ENCODE results near the gene ACTL9.

The ACTL9 gene

GRCh38 chr19:8657869-8658268 lies 40.7 kb downstream of the ACTL9 start:
- no peaks in the 10 kb centered on the region for H3K9me3 Mint-ChIP-seq
- peaks cover 30% of the 10 kb centered on the region for H3K4me1 Mint-ChIP-seq
- H3K36me3 Mint-ChIP-seq (ENCODE audit: insufficient read depth), result no peaks in the 10 kb centered on the region
- H3K4me3 Mint-ChIP-seq, result no peak overlapping the region
- no peak for DNase-seq (ENCODE audit: low spot score in 2 of 2)
- peaks cover 6% of the 10 kb centered on the region for H3K27me3 Mint-ChIP-seq
- H3K27ac Mint-ChIP-seq (ENCODE audit: low read depth), result peak overlapping the region; percentile 10
- no peak for ATAC-seq (replicated peaks; ENCODE audit: extremely low read depth, poor library complexity, severe bottlenecking)

GRCh38 chr19:8655340-8655709 lies 43.3 kb downstream of the ACTL9 start:
- ATAC-seq (replicated peaks; ENCODE audit: extremely low read depth, poor library complexity, severe bottlenecking), result peak; percentile 71
- Mint-ChIP-seq H3K27me3 (peaks cover 9% of the 10 kb centered on the region), H3K36me3 (ENCODE audit: insufficient read depth) (peaks cover 2% of the 10 kb centered on the region), H3K4me1 (peaks cover 24% of the 10 kb centered on the region), H3K27ac (ENCODE audit: low read depth) (peak overlapping the region; percentile 88), H3K4me3 (peak overlapping the region; percentile 78), H3K9me3 (no peaks in the 10 kb centered on the region)
- peak in 1 of 2 donors; percentile 22 for DNase-seq (ENCODE audit: low spot score in 2 of 2)

GRCh38 chr19:8654591-8655339 lies 43.8 kb downstream of the ACTL9 start:
- DNase-seq (ENCODE audit: low spot score in 2 of 2) (peak; percentile 40 to 66), ATAC-seq (replicated peaks; ENCODE audit: extremely low read depth, poor library complexity, severe bottlenecking) (peak; percentile 75)
- H3K27me3 Mint-ChIP-seq, result peaks cover 9% of the 10 kb centered on the region
- H3K27ac Mint-ChIP-seq (ENCODE audit: low read depth), result peak overlapping the region; percentile 60
- H3K36me3 Mint-ChIP-seq (ENCODE audit: insufficient read depth), result peaks cover 2% of the 10 kb centered on the region
- H3K4me3 Mint-ChIP-seq, result peak overlapping the region; percentile 78
- no peaks in the 10 kb centered on the region for H3K9me3 Mint-ChIP-seq
- peaks cover 24% of the 10 kb centered on the region for H3K4me1 Mint-ChIP-seq

GRCh38 chr19:8648240-8648639 lies 50.4 kb downstream of the ACTL9 start:
- Mint-ChIP-seq H3K4me3 (no peak overlapping the region), H3K4me1 (no peaks in the 10 kb centered on the region), H3K27ac (ENCODE audit: low read depth) (no peak overlapping the region), H3K9me3 (no peaks in the 10 kb centered on the region), H3K27me3 (peaks cover 30% of the 10 kb centered on the region), H3K36me3 (ENCODE audit: insufficient read depth) (peaks cover 2% of the 10 kb centered on the region)
- ATAC-seq (replicated peaks; ENCODE audit: extremely low read depth, poor library complexity, severe bottlenecking) (no peak), DNase-seq (ENCODE audit: low spot score in 2 of 2) (no peak)

Measured in central memory CD8-positive, alpha-beta T cell (primary cell).